Hepatocyte (in vitro differentiated cells): Measurements from ENCODE around the gene PEDS1.

Source experiments
- CTCF ChIP-seq: fragments of 200-600 bp; sonication (generic); IDR thresholded peaks from 2 replicates; pipeline ENCODE4 v1.5.1; 2016; ENCODE audit warnings: antibody characterized with exemption, mild to moderate bottlenecking; ENCODE audit not compliant: poor library complexity
- EZH2 ChIP-seq: fragments of 200-600 bp; sonication (generic); IDR thresholded peaks from 2 replicates; pipeline ENCODE4 v1.6.1; 2016; ENCODE audit warnings: antibody characterized with exemption, mild to moderate bottlenecking, borderline replicate concordance
- EZH2phosphoT487 ChIP-seq: fragments of 200-600 bp; sonication (generic); IDR thresholded peaks from one replicate; pipeline ENCODE4 v1.6.1; 2018; ENCODE audit warnings: antibody characterized with exemption, mild to moderate bottlenecking, low read depth, moderate library complexity; ENCODE audit not compliant: unreplicated experiment, severe bottlenecking

- TF ChIP-seq EZH2 (no peak), CTCF (no peak), EZH2phosphoT487 (no peak)
Measured at GRCh38 chr20:50200482-50201104, 47.1 kb upstream of the PEDS1 start.
